Measurements from ENCODE around the gene FARP2. TPM values are rescaled to one million over a fixed set of nuclear protein-coding genes. Genes with fewer than 3 reads are reported as not detected.

Gene FARP2
- total and polyA plus RNA-seq, 2 of the 13 experiments (the other 11 are each of a cell fraction or from before 2014, with no cell fraction given) = 28.0 to 45.4 TPM

DNA sequence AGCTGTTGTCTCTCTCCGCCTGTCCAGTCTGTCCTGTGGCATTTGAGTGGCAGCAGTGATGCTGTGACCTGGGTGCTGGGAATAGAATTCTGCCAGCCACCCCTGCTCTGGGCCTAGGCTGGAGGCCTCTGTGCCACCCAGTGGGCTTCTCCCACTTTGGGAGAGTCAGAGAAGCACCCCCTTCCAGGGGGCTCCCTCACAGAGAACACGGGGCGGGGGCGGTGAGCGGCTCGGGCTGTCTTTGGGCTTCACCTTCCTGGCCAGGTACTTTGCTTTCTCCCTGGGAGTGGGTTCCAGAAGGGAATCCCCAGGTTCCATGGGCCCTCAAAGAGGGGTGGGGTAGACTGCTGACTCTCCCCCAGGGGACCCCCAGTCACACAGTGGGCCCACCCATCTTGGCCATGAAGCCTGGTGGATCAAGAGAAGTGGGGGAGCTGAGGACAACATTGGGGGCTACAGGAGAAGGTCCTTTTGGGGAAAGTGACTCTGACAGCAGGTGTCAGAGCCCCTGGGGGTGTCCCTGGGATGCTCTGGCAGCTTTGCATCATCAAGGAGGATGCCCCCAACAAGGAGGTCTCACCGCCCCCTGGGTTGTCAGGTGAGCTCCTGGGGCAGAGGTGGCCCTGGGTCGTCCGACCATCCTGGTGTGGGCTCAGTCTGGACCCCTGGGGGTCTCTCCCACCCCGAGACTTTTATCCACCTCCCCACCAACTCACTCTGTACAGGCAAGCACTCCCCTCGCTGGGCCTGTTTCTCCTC lies 183.7 kb downstream of the FARP2 start:
- ATAC-seq (peak; percentile 1; the same call in 2 of the 3 replicates), DNase-seq (ENCODE audit: low spot score) (no peak), FAIRE-seq (no peak)
- Histone ChIP-seq H3K27ac (ENCODE audit: extremely low read length, insufficient read depth, low read length) (no peak overlapping the region), H3K79me2 (ENCODE audit: insufficient read depth, low read length) (no peaks in the 10 kb centered on the region), H3K9me3 (ENCODE audit: low read length) (no peaks in the 10 kb centered on the region), H2AFZ (ENCODE audit: low read length) (no peak overlapping the region), H3K4me3 (replicated peaks in 1 of 3; ENCODE audit: insufficient read depth in 1 of 3, low read depth in 2 of 3, low read length in 3 of 3) (peak overlapping the region in 1 of 3 experiments; percentile 79; a peak in 1 of 6 replicates), H3K9ac (ENCODE audit: insufficient read depth, low read depth, low read length) (0 out of 2 replicates have a peak overlapping the region, but pooled peaks have one; percentile 61), H3K36me3 (replicated peaks in 1 of 2; ENCODE audit: control insufficient read depth in 1 of 2, insufficient read depth in 2 of 2, low read length in 2 of 2) (no peaks in the 10 kb centered on the region), H3K4me1 (ENCODE audit: insufficient read depth, low read length) (peaks cover 53% of the 10 kb centered on the region), H3K4me2 (ENCODE audit: low read depth, low read length) (peak overlapping the region; percentile 91; the same call in 1 of the 2 replicates), H4K20me1 (ENCODE audit: insufficient read depth, low read length) (no peaks in the 10 kb centered on the region), H3K27me3 (ENCODE audit: control insufficient read depth in 1 of 2, insufficient read depth in 2 of 2, low read length in 2 of 2) (peaks cover 4 to 38% of the 10 kb centered on the region in 2 experiments; a peak in 4 of 5 replicates)
- in situ Hi-C loops (cut with HindIII; ENCODE audit: extremely low pct_ligation_motif_present, low pct_unique_long_range_greater_than_20kb) = no loop called here
- ChIA-PET CTCF (ENCODE audit: low intra/inter-chr PET ratio, low total read pairs) (no interaction called here), POLR2A (interaction anchor here (1.4 kb wide), 1 partner anchor 225 kb away, joined by 4 read pairs; the partner anchor contains the start of genes HDLBP and SEPTIN2)
- intact Hi-C loops (cut with micrococcal nuclease; ENCODE audit: unreplicated experiment) = no loop called here
- 59% methylated on average over 5 of the region's 11 CpGs for WGBS (ENCODE audit: low lambda C conversion rate)
- BruUV-seq (replicated peaks) = no TSS peak
- TF ChIP-seq ZNF251 (CRISPR knock-in tag; IDR thresholded peaks at IDR 0.05) (no peak), MTF2 (CRISPR knock-in tag; IDR thresholded peaks at IDR 0.05; ENCODE audit: borderline replicate concordance) (no peak), MTA3 (CRISPR knock-in tag; IDR thresholded peaks at IDR 0.05) (no peak)
- TF ChIP-seq, protein P1, sequence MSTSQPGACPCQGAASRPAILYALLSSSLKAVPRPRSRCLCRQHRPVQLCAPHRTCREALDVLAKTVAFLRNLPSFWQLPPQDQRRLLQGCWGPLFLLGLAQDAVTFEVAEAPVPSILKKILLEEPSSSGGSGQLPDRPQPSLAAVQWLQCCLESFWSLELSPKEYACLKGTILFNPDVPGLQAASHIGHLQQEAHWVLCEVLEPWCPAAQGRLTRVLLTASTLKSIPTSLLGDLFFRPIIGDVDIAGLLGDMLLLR (CRISPR knock-in tag; IDR thresholded peaks at IDR 0.05) = 0 out of 2 replicates have a peak, but pooled peaks have one; percentile 4

DNA sequence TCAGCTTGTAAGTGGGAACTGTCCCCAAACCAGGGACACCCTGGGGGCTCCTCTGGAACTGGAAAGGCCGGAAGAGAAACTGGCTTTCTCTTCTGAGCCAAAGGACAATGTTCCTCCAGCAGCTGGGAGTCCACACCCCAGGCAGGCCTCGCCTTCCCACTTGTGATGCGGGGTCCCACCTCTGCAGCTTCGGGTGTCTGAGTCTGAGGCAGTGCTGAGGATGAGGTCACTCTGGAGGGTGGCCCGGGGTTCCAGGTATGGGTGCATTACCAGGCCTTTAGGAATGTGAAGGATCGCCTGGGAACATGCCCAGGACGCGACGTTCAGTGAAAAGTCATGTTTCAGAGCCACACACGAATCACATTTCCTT lies 184.3 kb downstream of the FARP2 start:
- intact Hi-C loops (cut with micrococcal nuclease; ENCODE audit: unreplicated experiment) (no loop called here), in situ Hi-C loops (cut with HindIII; ENCODE audit: extremely low pct_ligation_motif_present, low pct_unique_long_range_greater_than_20kb) (no loop called here)
- FAIRE-seq (no peak), DNase-seq (ENCODE audit: low spot score) (no peak), ATAC-seq (peak; percentile 24)
- ChIA-PET CTCF (ENCODE audit: low intra/inter-chr PET ratio, low total read pairs) (no interaction called here), POLR2A (interaction anchor here (1.4 kb wide), 1 partner anchor 225 kb away, joined by 4 read pairs; the partner anchor contains the start of genes HDLBP and SEPTIN2)
- H3K4me3 ChIP-seq (replicated peaks in 1 of 3; ENCODE audit: insufficient read depth in 1 of 3, low read depth in 2 of 3, low read length in 3 of 3) = peak overlapping the region; percentile 59 to 79 (median 65)
- H3K4me1 ChIP-seq (ENCODE audit: insufficient read depth, low read length) = peaks cover 47% of the 10 kb centered on the region
- H3K9ac ChIP-seq (ENCODE audit: insufficient read depth, low read depth, low read length) = peak overlapping the region; percentile 61; the same call in 1 of the 2 replicates
- TSS peak; percentile 79 for BruUV-seq (replicated peaks)
- no peaks in the 10 kb centered on the region for H3K36me3 ChIP-seq (replicated peaks in 1 of 2; ENCODE audit: control insufficient read depth in 1 of 2, insufficient read depth in 2 of 2, low read length in 2 of 2)
- H3K4me2 ChIP-seq (ENCODE audit: low read depth, low read length) = peak overlapping the region; percentile 91
- H3K27me3 ChIP-seq (ENCODE audit: control insufficient read depth in 1 of 2, insufficient read depth in 2 of 2, low read length in 2 of 2) = peaks cover 4 to 33% of the 10 kb centered on the region in 2 experiments; a peak in 4 of 5 replicates
- H3K9me3 ChIP-seq (ENCODE audit: low read length) = no peaks in the 10 kb centered on the region
- H3K27ac ChIP-seq (ENCODE audit: extremely low read length, insufficient read depth, low read length) = no peak overlapping the region
- WGBS (ENCODE audit: low lambda C conversion rate) = 11% methylated on average over 10 of the region's 10 CpGs
- H3K79me2 ChIP-seq (ENCODE audit: insufficient read depth, low read length) = no peaks in the 10 kb centered on the region
- no peaks in the 10 kb centered on the region for H4K20me1 ChIP-seq (ENCODE audit: insufficient read depth, low read length)
- H2AFZ ChIP-seq (ENCODE audit: low read length) = peak overlapping the region; percentile 39
- 0 out of 2 replicates have a peak, but pooled peaks have one; percentile 31 for TF ChIP-seq GLI4 (CRISPR knock-in tag; IDR thresholded peaks at IDR 0.05; ENCODE audit: borderline replicate concordance)
- no peak for TF ChIP-seq ZNF343 (CRISPR knock-in tag; IDR thresholded peaks at IDR 0.05)
- TF ChIP-seq ZNF44 (CRISPR knock-in tag; IDR thresholded peaks at IDR 0.05) = 0 out of 2 replicates have a peak, but pooled peaks have one; percentile 1
- TF ChIP-seq REXO4 (CRISPR knock-in tag; IDR thresholded peaks at IDR 0.05; ENCODE audit: borderline replicate concordance) = no peak
- TF ChIP-seq ZNF616 (CRISPR knock-in tag; IDR thresholded peaks at IDR 0.05; ENCODE audit: low read depth) = no peak
- peak; percentile 31; the same call in 1 of the 2 replicates for TF ChIP-seq KLF13 (CRISPR knock-in tag; IDR thresholded peaks at IDR 0.05)
- TF ChIP-seq, protein P2, sequence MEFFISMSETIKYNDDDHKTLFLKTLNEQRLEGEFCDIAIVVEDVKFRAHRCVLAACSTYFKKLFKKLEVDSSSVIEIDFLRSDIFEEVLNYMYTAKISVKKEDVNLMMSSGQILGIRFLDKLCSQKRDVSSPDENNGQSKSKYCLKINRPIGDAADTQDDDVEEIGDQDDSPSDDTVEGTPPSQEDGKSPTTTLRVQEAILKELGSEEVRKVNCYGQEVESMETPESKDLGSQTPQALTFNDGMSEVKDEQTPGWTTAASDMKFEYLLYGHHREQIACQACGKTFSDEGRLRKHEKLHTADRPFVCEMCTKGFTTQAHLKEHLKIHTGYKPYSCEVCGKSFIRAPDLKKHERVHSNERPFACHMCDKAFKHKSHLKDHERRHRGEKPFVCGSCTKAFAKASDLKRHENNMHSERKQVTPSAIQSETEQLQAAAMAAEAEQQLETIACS (CRISPR knock-in tag; IDR thresholded peaks at IDR 0.05) = no peak
- TF ChIP-seq CAMTA2 (CRISPR knock-in tag; IDR thresholded peaks at IDR 0.05; ENCODE audit: borderline replicate concordance) = peak; percentile 44; the same call in 1 of the 2 replicates
- 0 out of 2 replicates have a peak, but pooled peaks have one; percentile 2 for TF ChIP-seq NFYB (CRISPR knock-in tag; IDR thresholded peaks at IDR 0.05)
- no peak for TF ChIP-seq NPAS2 (CRISPR knock-in tag; IDR thresholded peaks at IDR 0.05; ENCODE audit: borderline replicate concordance)
- TF ChIP-seq HMG20B (CRISPR knock-in tag; conservative IDR thresholded peaks at IDR 0.05) = no peak
- TF ChIP-seq ZZZ3 (CRISPR knock-in tag; IDR thresholded peaks at IDR 0.05; ENCODE audit: borderline replicate concordance) = no peak
- TF ChIP-seq RFX5 (IDR thresholded peaks at IDR 0.05; ENCODE audit: low read depth, low read length) = no peak

Data from HepG2 (cell line).